Right forelimb (tissue), 1 donor: Measurements from ENCODE around the gene MITF.
"Not testable (repeated sequence)": the region's sequence is repeated elsewhere in the genome, so short reads cannot be mapped to it uniquely, and the experiment has no call there.

Experiments used
- DNase-seq: peaks from one replicate; pipeline ENCODE4 v3.0.0-alpha.2; 2018

The MITF gene

GRCh38 chr3:69791106-69791505 is 51.8 kb downstream of the MITF start:
- DNase-seq: no peak

GRCh38 chr3:69791919-69792399 is 52.7 kb downstream of the MITF start:
- DNase-seq: no peak

DNA sequence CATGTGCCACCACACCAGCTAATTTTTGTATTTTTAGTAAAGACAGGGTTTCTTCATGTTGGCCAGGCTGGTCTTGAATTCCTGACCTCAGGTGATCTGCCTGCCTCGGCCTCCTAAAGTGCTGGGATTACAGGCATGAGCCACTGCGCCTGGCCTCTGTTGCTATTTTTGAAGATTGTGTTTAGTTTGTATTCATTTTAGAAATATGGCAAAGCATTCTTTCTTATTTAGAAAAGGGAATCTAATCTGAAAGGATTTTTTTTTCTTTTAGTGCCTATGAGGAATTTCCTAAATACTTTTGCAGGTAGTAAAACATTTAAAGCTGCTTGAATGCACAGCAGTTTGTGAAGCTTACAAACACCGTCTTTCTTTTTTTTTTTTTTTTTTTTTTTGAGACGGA is 56.9 kb downstream of the MITF start:
- not testable (repeated sequence) for DNase-seq

DNA sequence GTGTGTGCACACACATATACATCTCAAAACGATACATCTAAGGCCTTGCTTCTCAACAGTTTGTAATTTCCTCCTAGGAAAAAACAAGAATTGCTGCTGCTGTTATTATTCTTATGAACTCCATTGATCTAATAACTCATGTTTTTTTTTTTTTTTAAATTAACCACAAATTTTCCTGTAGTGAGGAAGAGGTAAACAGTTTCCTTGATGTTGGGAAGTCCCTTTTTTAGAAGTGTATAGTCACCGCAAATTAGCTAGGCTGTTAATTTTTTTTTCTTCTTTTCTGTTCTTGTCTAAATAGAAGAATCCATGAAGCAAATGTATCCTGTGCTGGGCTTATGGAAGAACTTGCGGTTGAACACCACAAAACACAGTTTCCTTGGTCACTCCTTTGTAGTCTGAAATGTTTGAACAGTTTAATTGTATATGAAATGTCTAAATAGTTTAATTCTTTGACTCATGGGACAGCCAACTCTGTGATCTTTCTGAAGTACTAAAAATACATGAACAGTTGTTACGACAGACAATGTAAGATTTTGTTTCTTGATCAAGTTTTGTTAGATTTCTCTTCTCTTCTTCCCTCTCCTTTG is 64.5 kb downstream of the MITF start:
- DNase-seq: no peak

DNA sequence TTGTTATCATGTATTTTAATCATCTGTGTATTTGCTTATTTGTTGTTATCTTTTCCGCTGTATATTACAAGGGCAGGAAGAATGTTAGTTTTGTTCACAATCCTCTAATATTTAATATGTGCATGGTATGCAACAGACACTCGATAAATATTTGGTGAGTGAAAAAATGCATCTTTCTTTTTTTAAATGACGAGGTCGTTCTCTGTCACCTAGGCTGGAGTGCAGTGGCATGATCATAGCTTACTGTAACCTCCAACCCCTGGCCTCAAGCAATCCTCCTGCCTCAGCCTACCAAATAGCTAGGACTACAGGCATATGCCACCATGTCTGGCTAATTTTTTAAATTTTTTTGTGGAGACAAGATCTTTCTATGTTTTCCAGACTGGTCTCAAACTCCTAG is 66.2 kb downstream of the MITF start:
- DNase-seq: no peak

DNA sequence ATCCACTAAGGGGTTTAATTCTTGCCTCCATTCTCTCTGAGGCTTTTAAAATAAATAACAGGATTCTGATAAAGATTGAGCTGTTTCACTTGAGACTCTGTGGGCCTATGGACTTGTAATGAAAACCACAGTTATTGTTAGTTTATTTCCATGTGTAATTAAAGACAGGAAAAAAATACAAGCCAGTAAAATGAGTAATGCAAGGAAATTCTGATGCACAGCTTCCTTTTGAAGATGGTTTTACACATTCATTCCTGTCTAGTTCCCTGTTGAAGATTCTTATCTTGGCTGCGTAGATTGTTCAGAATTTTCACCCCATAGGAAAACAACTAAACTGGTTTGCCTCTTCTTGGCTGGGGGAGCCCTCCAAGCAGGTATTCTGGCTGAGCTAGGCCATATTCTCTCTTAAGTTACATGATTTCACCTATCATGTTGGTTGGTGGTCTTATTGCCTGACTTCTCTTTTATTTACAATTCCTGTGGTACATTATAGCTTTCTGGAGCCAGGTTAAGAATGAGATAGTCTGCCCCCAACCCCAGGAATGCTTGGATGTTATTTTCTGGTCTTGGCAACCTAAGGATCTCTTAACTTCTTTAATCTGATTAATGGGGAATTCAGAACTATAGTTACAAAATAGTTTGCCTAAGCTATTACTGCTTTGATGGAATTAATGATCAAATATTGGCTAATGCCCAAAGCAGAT is 67.6 kb downstream of the MITF start:
- no peak for DNase-seq

- DNase-seq: no peak
These were observed 68.4 kb downstream of the MITF start for GRCh38 chr3:69807674-69808073.

DNA sequence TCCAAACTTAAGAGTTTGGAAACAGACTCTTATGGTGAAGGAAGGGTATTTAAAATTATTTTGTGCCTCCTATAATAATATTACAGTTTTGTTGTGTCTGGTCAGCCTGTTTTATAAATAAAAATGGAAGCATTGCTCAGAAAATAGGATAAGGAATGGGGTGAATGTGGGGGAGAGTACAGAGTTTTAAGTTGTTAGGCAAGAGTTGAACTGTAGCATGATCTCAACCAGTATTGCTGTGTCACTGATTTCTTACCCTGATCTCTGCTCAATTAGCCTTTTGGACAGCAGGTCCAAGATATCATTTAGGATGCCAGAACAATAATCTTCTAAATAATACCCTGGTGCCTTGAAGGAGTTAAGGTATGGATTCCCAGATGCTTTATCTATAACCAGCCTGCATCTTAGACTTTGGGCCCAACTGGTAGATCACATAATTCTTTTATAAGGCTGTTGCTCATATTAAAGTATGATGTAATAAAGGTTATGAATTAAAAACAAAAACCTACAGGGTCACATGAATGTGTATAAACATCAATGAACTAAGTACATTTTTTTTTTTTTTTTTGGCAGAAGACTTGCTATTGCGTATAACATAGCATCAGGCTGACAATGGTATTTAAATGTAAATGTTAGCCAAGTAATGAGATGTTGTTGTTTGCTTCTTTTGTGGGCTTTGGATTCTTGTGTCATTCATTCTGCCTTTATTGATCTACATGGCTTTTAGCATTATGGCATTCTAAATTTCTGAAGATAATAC is 70.0 kb downstream of the MITF start:
- DNase-seq: no peak

GRCh38 chr3:69811452-69812401 is 72.5 kb downstream of the MITF start:
- no peak for DNase-seq

DNA sequence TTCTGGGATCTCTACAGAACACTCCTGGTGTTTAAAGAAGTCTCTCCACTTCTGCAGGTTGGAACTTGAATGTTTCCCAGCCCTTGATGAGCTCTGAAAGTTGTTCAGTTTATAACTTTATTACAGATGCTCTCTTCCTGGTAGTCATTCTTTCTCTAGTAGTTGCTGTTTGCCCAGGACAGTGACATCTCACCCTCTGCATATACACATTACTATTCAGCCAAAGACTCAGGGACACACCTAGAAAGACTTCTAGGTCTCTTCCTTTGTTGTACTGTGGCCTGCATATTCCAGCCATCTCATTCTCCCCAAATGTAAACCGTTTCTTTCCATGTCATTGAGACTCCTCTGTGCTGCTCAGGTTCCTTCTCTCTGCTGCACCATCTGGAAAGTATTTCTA is 76.7 kb downstream of the MITF start:
- DNase-seq: no peak

DNA sequence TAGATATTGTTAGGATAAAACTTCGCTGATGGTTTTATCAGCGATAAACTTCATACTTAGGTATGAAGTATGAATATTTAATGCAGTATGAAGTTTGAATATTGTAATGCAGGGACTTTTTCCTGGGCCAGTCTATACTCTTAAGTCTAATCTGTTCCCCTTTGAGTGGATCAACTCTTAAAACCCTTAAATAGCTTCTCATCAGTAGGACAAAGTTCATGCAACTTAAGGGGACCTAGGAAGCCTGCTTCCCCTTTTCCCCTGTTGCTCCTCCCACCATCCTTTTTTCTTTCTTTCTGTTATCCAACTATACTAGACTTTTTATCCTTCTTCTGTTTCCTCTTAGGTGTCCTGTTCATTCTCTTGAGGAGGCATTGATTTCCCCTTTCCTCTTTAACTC is 78.7 kb downstream of the MITF start:
- no peak for DNase-seq

DNA sequence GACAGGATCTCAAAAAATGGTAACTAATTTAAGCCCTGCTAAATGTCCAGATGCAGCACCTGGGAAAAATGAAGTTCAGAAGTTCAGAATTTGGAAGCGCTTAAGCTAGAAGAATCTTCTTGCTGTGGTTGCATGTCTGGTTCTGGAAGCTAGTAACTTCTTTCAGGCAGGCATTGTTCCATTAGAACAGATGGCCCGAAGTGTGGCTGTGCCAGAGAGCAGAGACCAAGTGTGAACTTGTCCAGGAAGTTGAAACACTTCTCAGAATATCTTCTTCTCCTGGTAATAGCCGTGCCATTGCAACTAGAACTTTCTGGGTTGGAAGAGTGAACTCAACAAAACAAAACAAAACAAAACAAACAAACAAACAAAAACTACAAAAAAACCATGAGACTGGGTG is 80.0 kb downstream of the MITF start:
- DNase-seq: no peak

DNA sequence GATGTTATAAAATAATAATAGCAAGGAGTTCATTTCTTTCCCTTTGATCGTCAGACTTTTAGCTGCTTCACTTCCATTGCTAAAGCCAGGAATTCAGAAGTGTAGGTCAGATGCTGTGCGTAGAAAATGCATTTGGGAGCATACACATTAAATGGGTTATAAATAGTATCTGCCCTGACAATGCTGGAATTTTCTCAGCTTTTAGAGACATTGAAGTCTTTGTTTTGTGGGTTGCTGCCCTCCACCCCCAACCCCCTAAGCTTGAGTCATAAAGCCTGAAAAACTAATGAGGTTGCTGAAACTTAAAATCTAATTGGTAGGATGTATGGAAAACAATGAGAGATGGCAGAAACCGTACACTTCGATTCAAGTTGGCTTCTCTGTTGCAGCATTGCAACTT is 81.9 kb downstream of the MITF start:
- no peak for DNase-seq

- DNase-seq: no peak
These were observed 84.5 kb downstream of the MITF start for GRCh38 chr3:69823743-69824142.

DNA sequence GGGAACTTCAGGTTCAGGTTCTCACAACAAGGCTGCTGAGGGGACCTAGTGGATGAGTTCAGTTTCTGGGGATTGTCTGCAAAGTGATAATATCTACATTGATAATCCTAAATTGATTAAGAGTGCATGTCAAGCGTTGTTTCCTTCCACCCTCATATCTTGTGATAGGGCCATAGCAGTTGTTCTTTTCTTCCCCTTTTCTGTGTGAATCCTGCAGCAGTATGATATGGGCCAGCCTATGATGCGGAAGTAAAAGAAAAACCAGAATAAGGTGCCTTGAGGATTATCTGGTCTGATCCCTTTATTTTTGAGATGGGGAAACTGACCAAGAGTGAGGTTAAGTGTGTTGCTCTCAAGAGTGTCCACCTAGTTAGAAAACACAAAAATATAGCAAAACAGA is 86.2 kb downstream of the MITF start:
- no peak for DNase-seq

DNA sequence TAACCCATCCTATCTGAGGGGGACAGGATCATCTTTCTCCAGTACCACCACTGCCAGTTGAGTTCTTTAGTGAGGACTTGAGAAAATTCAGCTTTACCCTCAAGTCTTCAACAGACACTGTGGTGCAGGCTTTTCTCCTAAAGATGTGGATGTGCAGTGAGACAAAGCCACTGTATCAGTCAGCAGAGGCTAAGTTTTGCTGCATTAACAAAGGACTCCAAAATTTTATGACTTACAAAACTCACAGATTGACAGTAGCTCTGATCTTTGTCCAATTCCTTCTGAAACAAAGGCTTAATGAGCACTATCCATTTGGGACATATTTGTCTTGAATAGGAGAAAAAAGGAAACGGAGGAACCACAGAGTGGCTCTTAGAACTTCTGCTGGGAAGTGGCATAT is 87.9 kb downstream of the MITF start:
- DNase-seq: no peak

GRCh38 chr3:69828817-69829216 is 89.6 kb downstream of the MITF start:
- DNase-seq: no peak

- no peak for DNase-seq
These were observed 90.9 kb downstream of the MITF start for GRCh38 chr3:69830147-69830546.

DNA sequence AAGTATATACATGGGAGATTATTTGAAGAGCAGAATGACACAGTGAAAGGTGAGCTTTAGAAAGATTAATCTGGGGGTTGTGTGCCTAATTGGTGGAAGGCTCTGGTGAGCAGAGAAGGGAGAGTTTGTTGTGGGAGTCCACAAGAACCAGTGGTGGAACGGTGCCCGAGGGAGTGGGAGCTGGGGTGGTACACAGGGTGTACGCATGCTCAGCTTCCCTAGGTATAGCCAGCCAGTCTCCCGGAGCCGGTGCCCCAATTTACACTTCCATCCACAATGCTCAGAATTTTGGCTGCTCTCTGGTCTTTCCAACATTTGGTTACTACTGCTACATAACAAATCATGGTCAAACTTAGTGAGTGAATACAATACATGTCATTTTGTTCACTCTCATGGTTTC is 92.5 kb downstream of the MITF start:
- no peak for DNase-seq

DNA sequence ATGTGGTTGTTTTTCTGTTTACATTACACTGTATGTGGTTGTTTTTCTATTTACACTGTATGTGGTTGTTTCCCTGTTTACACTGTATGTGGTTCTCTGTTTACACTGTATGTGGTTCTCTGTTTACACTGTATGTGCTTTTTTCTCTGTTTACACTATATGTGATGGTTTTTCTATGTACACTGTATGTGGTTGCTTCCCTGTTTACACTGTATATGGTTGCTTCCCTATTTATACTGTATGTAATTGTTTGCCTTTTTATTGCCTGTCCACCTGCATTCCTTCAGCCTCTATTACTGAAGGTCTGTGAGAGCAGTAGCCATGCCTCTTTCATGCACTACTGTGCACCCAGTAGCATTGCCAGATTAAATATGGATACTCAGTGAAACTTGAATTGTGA is 94.3 kb downstream of the MITF start:
- DNase-seq: no peak

GRCh38 chr3:69838217-69838616 is 99.0 kb downstream of the MITF start:
- no peak for DNase-seq

DNA sequence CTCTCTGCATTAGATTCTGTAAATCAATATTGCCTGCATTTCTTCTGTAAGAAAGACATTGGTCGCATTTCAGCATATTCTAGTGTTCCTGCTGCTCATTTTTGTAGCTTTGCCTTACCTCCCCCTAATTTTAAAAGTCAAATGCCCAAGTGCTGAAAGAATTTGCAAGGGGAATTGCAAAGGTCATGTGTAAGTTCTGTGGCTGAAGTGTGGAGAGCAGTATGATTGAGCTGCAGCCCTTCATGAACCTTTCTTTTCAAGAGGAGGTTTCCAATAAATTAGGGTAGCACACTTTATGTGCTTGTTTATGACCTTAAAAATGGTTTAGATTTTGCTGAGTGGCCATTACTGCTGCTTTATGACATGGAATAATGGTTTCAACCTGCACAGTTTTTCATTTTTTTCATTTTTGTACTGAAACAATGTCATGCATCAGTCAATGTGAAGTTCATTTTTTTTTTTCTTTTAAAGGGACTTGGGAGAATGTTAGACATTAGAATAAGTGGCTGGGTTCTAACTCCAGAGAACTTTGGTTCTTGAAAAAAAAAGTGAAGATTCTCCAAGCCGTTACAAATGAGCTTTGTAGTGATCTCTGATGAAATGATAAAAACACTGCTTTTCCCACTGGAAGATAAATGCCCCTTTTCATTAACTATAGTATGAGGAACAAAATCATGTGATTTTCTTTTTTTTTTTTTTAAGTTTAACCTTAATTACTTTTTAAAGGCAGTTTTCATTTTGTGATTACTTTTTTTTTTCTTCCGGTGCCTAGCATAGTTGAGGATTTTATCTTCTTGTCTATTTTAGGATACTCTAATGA is 99.6 kb downstream of the MITF start:
- DNase-seq: no peak
